NCI-H2196 treated with DMSO at 0.1 percent for 48 hours (cell line): ENCODE data around the gene ETV3L.
A peak's percentile ranks its signal among the peaks of the same experiment; 100 is the strongest.
"Not testable (repeated sequence)": the region's sequence is repeated elsewhere in the genome, so short reads cannot be mapped to it uniquely, and the experiment has no call there.

Experiments
- DNase-seq: peaks from one replicate; lab custom pipeline; 2025; ENCODE audit not compliant: unreplicated experiment; lab: John Stamatoyannopoulos, UW

ETV3L gene

GRCh38 chr1:157105988-157106812 is 6.6 kb upstream of the ETV3L start:
- DNase-seq = no peak

GRCh38 chr1:157105298-157105987 is 5.8 kb upstream of the ETV3L start:
- DNase-seq = no peak

- DNase-seq = no peak
Observed at GRCh38 chr1:157104598-157105293, 5.1 kb upstream of the ETV3L start.

GRCh38 chr1:157103268-157103667 is 3.7 kb upstream of the ETV3L start:
- no peak for DNase-seq

- DNase-seq = no peak
Observed at GRCh38 chr1:157101149-157101548, 1.5 kb upstream of the ETV3L start.

- DNase-seq = not testable (repeated sequence)
Observed at GRCh38 chr1:157098987-157099632, 498 bp downstream of the ETV3L start.

- no peak for DNase-seq
Observed at GRCh38 chr1:157098519-157098918, 1.1 kb downstream of the ETV3L start.

- DNase-seq = no peak
Observed at GRCh38 chr1:157097692-157098091, 1.9 kb downstream of the ETV3L start.

GRCh38 chr1:157096881-157097280 is 2.7 kb downstream of the ETV3L start:
- no peak for DNase-seq

GRCh38 chr1:157095551-157095950 is 4.1 kb downstream of the ETV3L start:
- DNase-seq = no peak

GRCh38 chr1:157095091-157095490 is 4.5 kb downstream of the ETV3L start:
- no peak for DNase-seq

- no peak for DNase-seq
Observed at GRCh38 chr1:157092831-157093230, 6.8 kb downstream of the ETV3L start.

GRCh38 chr1:157091668-157092273 is 7.8 kb downstream of the ETV3L start:
- no peak for DNase-seq

GRCh38 chr1:157091186-157091585 is 8.4 kb downstream of the ETV3L start:
- no peak for DNase-seq

- DNase-seq = no peak
Observed at GRCh38 chr1:157090771-157091170, 8.8 kb downstream of the ETV3L start.

GRCh38 chr1:157090196-157090647 is 9.4 kb downstream of the ETV3L start:
- peak; percentile 37 for DNase-seq

- DNase-seq = no peak
Observed at GRCh38 chr1:157089789-157090188, 9.8 kb downstream of the ETV3L start.

GRCh38 chr1:157088607-157089006 is 11.0 kb downstream of the ETV3L start:
- no peak for DNase-seq

GRCh38 chr1:157087030-157087429 is 12.6 kb downstream of the ETV3L start:
- DNase-seq = no peak

GRCh38 chr1:157086299-157086698 is 13.3 kb downstream of the ETV3L start:
- DNase-seq = no peak

- DNase-seq = no peak
Observed at GRCh38 chr1:157085421-157085820, 14.2 kb downstream of the ETV3L start.
